A673 (cell line): ENCODE data around the gene RSL1D1. TPM values are rescaled to one million over a fixed set of nuclear protein-coding genes. Genes with fewer than 3 reads are reported as not detected.

Source experiments
- Bru-seq: library from RNA; stranded (reverse); fragments of 400-500 nt; gene quantifications from one replicate; lab custom pipeline; 2021; lab: Mats Ljungman, UMichigan
- BruChase-seq, 2 experiments: library from RNA; stranded (reverse); fragments of 400-500 nt; gene quantifications; one replicate each; lab custom pipeline; 2021; lab: Mats Ljungman, UMichigan
- BruUV-seq: library from RNA; stranded (reverse); fragments of 400-500 nt; replicated peaks from 2 replicates; lab custom pipeline; 2021; lab: Mats Ljungman, UMichigan
- CTCF ChIA-PET: fragments of 300-600 bp; sonication (Branson Sonifier 250); formaldehyde crosslinking; loops from one replicate; lab custom pipeline; 2022; ENCODE audit warnings: antibody characterized with exemption; lab: Charles Lee
- POLR2A ChIA-PET: fragments of 300-600 bp; sonication (Branson Sonifier 250); formaldehyde crosslinking; loops from one replicate; lab custom pipeline; 2022; ENCODE audit warnings: antibody characterized with exemption; ENCODE audit not compliant: low non-redundant PET; lab: Charles Lee
- DNase-seq: peaks from one replicate; pipeline ENCODE4 v3.0.0-alpha.2; 2015; ENCODE audit warnings: low spot score
- H3K27ac ChIP-seq: fragments of 200-600 bp; sonication (generic); 2 replicates; pipeline ENCODE4 v1.5.1; 2016; ENCODE audit warnings: mixed run types, low read depth, mild to moderate bottlenecking, mixed read lengths, antibody characterized with exemption, low read length; ENCODE audit not compliant: poor library complexity, severe bottlenecking
- H3K27me3 ChIP-seq: fragments of 200-600 bp; sonication (generic); replicated peaks from 2 replicates; pipeline ENCODE4 v1.6.1; 2017; ENCODE audit warnings: mixed run types, low read depth, mild to moderate bottlenecking, mixed read lengths, antibody characterized with exemption, low read length; ENCODE audit not compliant: insufficient read depth, poor library complexity
- H3K36me3 ChIP-seq: fragments of 200-600 bp; sonication (generic); 2 replicates; pipeline ENCODE4 v1.6.1; 2016; ENCODE audit warnings: mixed run types, mild to moderate bottlenecking, mixed read lengths, antibody characterized with exemption, low read length; ENCODE audit not compliant: insufficient read depth, poor library complexity, severe bottlenecking
- H3K4me1 ChIP-seq: fragments of 200-600 bp; sonication (generic); 2 replicates; pipeline ENCODE4 v1.6.1; 2017; ENCODE audit warnings: mixed run types, mild to moderate bottlenecking, mixed read lengths, antibody characterized with exemption, low read length; ENCODE audit not compliant: insufficient read depth, poor library complexity, severe bottlenecking
- H3K4me3 ChIP-seq: fragments of 200-600 bp; sonication (generic); 2 replicates; pipeline ENCODE4 v1.5.1; 2016; ENCODE audit warnings: low read depth, mixed run types, mild to moderate bottlenecking, mixed read lengths, low read length; ENCODE audit not compliant: poor library complexity, severe bottlenecking
- H3K9me3 ChIP-seq: fragments of 200-600 bp; sonication (generic); 2 replicates; pipeline ENCODE4 v1.6.1; 2016; ENCODE audit warnings: mixed run types, low read depth, mild to moderate bottlenecking, mixed read lengths, antibody characterized with exemption, low read length; ENCODE audit not compliant: poor library complexity, severe bottlenecking
- CTCF ChIP-seq: fragments of 300-800, 200-600 bp; sonication (generic); conservative IDR thresholded peaks from 2 replicates; pipeline ENCODE4 v1.5.1; 2017; ENCODE audit warnings: low read depth, mild to moderate bottlenecking, antibody characterized with exemption, low read length, moderate library complexity, mixed read lengths
- EZH2 ChIP-seq: fragments of 200-600 bp; sonication (generic); IDR thresholded peaks from 2 replicates; pipeline ENCODE4 v1.6.1; 2017; ENCODE audit warnings: borderline replicate concordance, low read depth, mild to moderate bottlenecking, mixed read lengths, antibody characterized with exemption, low read length; ENCODE audit not compliant: poor library complexity, severe bottlenecking
- intact Hi-C: fragments of 100-400 bp; cut with micrococcal nuclease; formaldehyde crosslinking; loops from one replicate; pipeline ENCODE4 v1.10.0; 2022; ENCODE audit not compliant: unreplicated experiment
- long read RNA-seq: library from polyadenylated mRNA; stranded (forward); transcript quantifications from one replicate; pipeline ENCODE4 v2.0.0, GENCODE V29; 2022
- total RNA-seq: library from RNA; stranded (reverse); gene quantifications from 2 replicates; pipeline ENCODE4 v1.2.3, GENCODE V29; 2021

Gene RSL1D1
- 313 and 365 TPM in 2 replicates for total RNA-seq
- percentile 97 among the genes with signal in this experiment for Bru-seq, nascent RNA
- percentile 98 among the genes with signal in this experiment for BruChase-seq, experiment 1, labeled RNA remaining after a 2-hour chase
- BruChase-seq, experiment 2, labeled RNA remaining after a 6-hour chase = percentile 99 among the genes with signal in this experiment
- long read RNA-seq, full-length matches to known transcripts = 741 of 851 reads
- long read RNA-seq, partial matches to known transcripts = 22 of 851 reads
- long read RNA-seq, other reads (novel, unspliced or antisense) = 88 of 851 reads

- TF ChIP-seq CTCF (no peak), EZH2 (no peak)
- Histone ChIP-seq H3K27me3 (no peaks in the 10 kb centered on the region), H3K36me3 (peaks cover 39% of the 10 kb centered on the region), H3K27ac (peak within 1 kb of the TSS; percentile 96), H3K9me3 (no peaks in the 10 kb centered on the region), H3K4me3 (peak within 1 kb of the TSS; percentile 96), H3K4me1 (peaks cover 10% of the 10 kb centered on the region)
- ChIA-PET POLR2A (interaction anchor here (0.6 kb wide), 1 partner anchor 214 kb away, joined by 3 read pairs; no protein-coding TSS in a partner anchor), CTCF (no interaction called here)
- peak; percentile 96 for DNase-seq
- intact Hi-C loops = no loop called here
- BruUV-seq = TSS peak; percentile 76
Measured at GRCh38 chr16:11851294-11852091, at the start of gene RSL1D1. RSL1D1 (minus strand) TSS chr16:11851542; CDS start chr16:11851512, 30 bp downstream.

GRCh38 chr16:11901091-11901490, 49.7 kb upstream of the RSL1D1 start:
- Histone ChIP-seq H3K9me3 (no peaks in the 10 kb centered on the region), H3K4me3 (no peak overlapping the region), H3K4me1 (peaks cover 18% of the 10 kb centered on the region), H3K27me3 (no peaks in the 10 kb centered on the region), H3K36me3 (peaks cover 9% of the 10 kb centered on the region), H3K27ac (peak overlapping the region; percentile 28)
- peak; percentile 46 for DNase-seq
- intact Hi-C loops = no loop called here
- no TSS peak for BruUV-seq
- ChIA-PET CTCF (no interaction called here), POLR2A (no interaction called here)
- TF ChIP-seq CTCF (no peak), EZH2 (no peak)

GRCh38 chr16:11896486-11897176, 45.3 kb upstream of the RSL1D1 start:
- no TSS peak for BruUV-seq
- CTCF ChIA-PET = no interaction called here

More at GRCh38 chr16:11896486-11897176, 45.3 kb upstream of the RSL1D1 start:
- intact Hi-C loops = no loop called here
- H3K4me1 ChIP-seq = peaks cover 21% of the 10 kb centered on the region
- no peaks in the 10 kb centered on the region for H3K9me3 ChIP-seq
- DNase-seq = peak; percentile 35
- H3K27ac ChIP-seq = peak overlapping the region; percentile 47
- no peaks in the 10 kb centered on the region for H3K27me3 ChIP-seq
- H3K36me3 ChIP-seq = peaks cover 39% of the 10 kb centered on the region
- TF ChIP-seq CTCF (no peak), EZH2 (no peak)
- H3K4me3 ChIP-seq = no peak overlapping the region
- POLR2A ChIA-PET = no interaction called here
